Osteoblast (primary cell): ENCODE data around the gene IL2. TPM values are rescaled to one million over a fixed set of nuclear protein-coding genes. Genes with fewer than 3 reads are reported as not detected.

Source experiments
- DNase-seq: peaks from one replicate; pipeline ENCODE4 v3.0.0; 2011; ENCODE audit warnings: low spot score, mixed read lengths; ENCODE audit not compliant: insufficient read length; ENCODE audit errors: missing footprints
- H2AFZ ChIP-seq: 2 replicates; pipeline ENCODE4 v1.6.0; 2011; ENCODE audit warnings: mild to moderate bottlenecking, low read length
- H3K27ac ChIP-seq: 2 replicates; pipeline ENCODE4 v1.5.1; 2011; ENCODE audit warnings: mild to moderate bottlenecking, low read depth, low read length, moderate library complexity
- H3K27me3 ChIP-seq: 2 replicates; pipeline ENCODE4 v1.6.0; 2012; ENCODE audit warnings: mild to moderate bottlenecking, control low read depth, inconsistent platforms, low read length, moderate library complexity; ENCODE audit not compliant: insufficient read depth
- H3K36me3 ChIP-seq: 2 replicates; pipeline ENCODE4 v1.5.1; 2011; ENCODE audit warnings: mild to moderate bottlenecking, low read length, control low read depth, moderate library complexity; ENCODE audit not compliant: insufficient read depth
- H3K4me1 ChIP-seq: 2 replicates; pipeline ENCODE4 v1.5.1; 2011; ENCODE audit warnings: mild to moderate bottlenecking, low read length, control low read depth, moderate library complexity; ENCODE audit not compliant: insufficient read depth
- H3K4me2 ChIP-seq: 2 replicates; pipeline ENCODE4 v1.6.0; 2011; ENCODE audit warnings: mild to moderate bottlenecking, low read length; ENCODE audit not compliant: insufficient read depth
- H3K4me3 ChIP-seq: fragments of 200-600 bp; sonication (generic); 3 replicates; pipeline ENCODE4 v1.5.1; 2012; ENCODE audit warnings: mild to moderate bottlenecking, low read length, inconsistent platforms; ENCODE audit not compliant: insufficient read depth
- H3K79me2 ChIP-seq: 2 replicates; pipeline ENCODE4 v1.6.0; 2012; ENCODE audit warnings: mild to moderate bottlenecking, low read length, control low read depth, inconsistent platforms; ENCODE audit not compliant: insufficient read depth
- H3K9me3 ChIP-seq: 2 replicates; pipeline ENCODE4 v1.5.1; 2011; ENCODE audit warnings: low read depth, low read length, control low read depth
- H4K20me1 ChIP-seq: 2 replicates; pipeline ENCODE4 v1.6.0; 2012; ENCODE audit warnings: mild to moderate bottlenecking, low read length, control low read depth; ENCODE audit not compliant: insufficient read depth
- CTCF ChIP-seq: IDR thresholded peaks from 2 replicates; pipeline ENCODE4 v1.5.1; 2011; ENCODE audit warnings: mild to moderate bottlenecking, low read depth, low read length, moderate library complexity; ENCODE audit errors: extremely low read depth
- total RNA-seq: library from RNA; depleted of rRNA; stranded (reverse); fragments of >200 nt; gene quantifications from 2 replicates; pipeline ENCODE4 v1.2.3, GENCODE V29; 2012

IL2 gene
- total RNA-seq, 1 donor, result not detected

GRCh38 chr4:122469457-122469856 is 12.9 kb upstream of the IL2 start:
- H3K36me3 ChIP-seq, result no peaks in the 10 kb centered on the region
- H3K4me3 ChIP-seq, result no peak overlapping the region
- H3K27me3 ChIP-seq, result no peaks in the 10 kb centered on the region
- no peak overlapping the region for H3K4me2 ChIP-seq
- DNase-seq, result no peak
- H3K79me2 ChIP-seq, result no peaks in the 10 kb centered on the region
- no peak for TF ChIP-seq CTCF
- H3K27ac ChIP-seq, result no peak overlapping the region
- no peaks in the 10 kb centered on the region for H3K4me1 ChIP-seq
- H2AFZ ChIP-seq, result no peak overlapping the region
- no peaks in the 10 kb centered on the region for H4K20me1 ChIP-seq
- no peaks in the 10 kb centered on the region for H3K9me3 ChIP-seq

- peaks cover 5% of the 10 kb centered on the region for H3K4me1 ChIP-seq
- H3K9me3 ChIP-seq, result no peaks in the 10 kb centered on the region
- H3K36me3 ChIP-seq, result no peaks in the 10 kb centered on the region
- peak overlapping the region; percentile 81 for H2AFZ ChIP-seq
- H3K27me3 ChIP-seq, result no peaks in the 10 kb centered on the region
- DNase-seq, result no peak
- H3K4me3 ChIP-seq, result peak overlapping the region; percentile 61
- no peaks in the 10 kb centered on the region for H3K79me2 ChIP-seq
- H3K4me2 ChIP-seq, result peak overlapping the region; percentile 76
- no peaks in the 10 kb centered on the region for H4K20me1 ChIP-seq
- no peak overlapping the region for H3K27ac ChIP-seq
- TF ChIP-seq CTCF, result no peak
Measured at GRCh38 chr4:122458625-122459024, 2.1 kb upstream of the IL2 start.

- no peak for DNase-seq
- Histone ChIP-seq H3K4me1 (peaks cover 4% of the 10 kb centered on the region), H4K20me1 (no peaks in the 10 kb centered on the region), H3K79me2 (no peaks in the 10 kb centered on the region), H3K27ac (no peak overlapping the region), H3K9me3 (no peaks in the 10 kb centered on the region), H3K4me3 (no peak overlapping the region), H3K4me2 (no peak overlapping the region), H2AFZ (no peak overlapping the region), H3K36me3 (no peaks in the 10 kb centered on the region), H3K27me3 (no peaks in the 10 kb centered on the region)
- no peak for TF ChIP-seq CTCF
Measured at GRCh38 chr4:122453384-122453995, 3.0 kb downstream of the IL2 start.

GRCh38 chr4:122450847-122451246 is 5.7 kb downstream of the IL2 start:
- Histone ChIP-seq H3K4me2 (no peak overlapping the region), H3K27me3 (no peaks in the 10 kb centered on the region), H3K4me1 (no peaks in the 10 kb centered on the region), H3K9me3 (no peaks in the 10 kb centered on the region), H3K27ac (no peak overlapping the region), H2AFZ (no peak overlapping the region), H4K20me1 (no peaks in the 10 kb centered on the region), H3K79me2 (no peaks in the 10 kb centered on the region), H3K4me3 (no peak overlapping the region), H3K36me3 (no peaks in the 10 kb centered on the region)
- peak; percentile 42 for TF ChIP-seq CTCF
- DNase-seq, result no peak
